Endothelial cell of umbilical vein (primary cell): Measurements from ENCODE around the gene KCNG2.

ENCODE experiments used
- CTCF ChIP-seq, 2 donors: IDR thresholded peaks; 1 replicate in 1 of 2; 2 replicates in 1 of 2; pipeline ENCODE4 v1.5.1; 2011; ENCODE audit warnings: low read length in 2 of 2, mild to moderate bottlenecking in 2 of 2, moderate library complexity in 2 of 2, control low read depth in 1 of 2, inconsistent platforms in 1 of 2, low read depth in 1 of 2; ENCODE audit not compliant: insufficient read depth in 1 of 2; ENCODE audit errors: extremely low read depth in 1 of 2
- EZH2 ChIP-seq: IDR thresholded peaks from 2 replicates; pipeline ENCODE4 v1.6.1; 2012; ENCODE audit warnings: borderline replicate concordance, low read depth, mild to moderate bottlenecking, moderate library complexity, low read length, inconsistent platforms; ENCODE audit not compliant: severe bottlenecking
- JUN ChIP-seq: IDR thresholded peaks from 2 replicates; pipeline ENCODE4 v1.6.1; 2011; ENCODE audit warnings: borderline replicate concordance, low read depth; ENCODE audit not compliant: insufficient read length, insufficient read depth
- MAX ChIP-seq: IDR thresholded peaks from 2 replicates; pipeline ENCODE4 v1.6.1; 2011; ENCODE audit not compliant: insufficient read depth, insufficient read length
- POLR2A ChIP-seq: IDR thresholded peaks from 2 replicates; pipeline ENCODE4 v1.6.1; 2012; ENCODE audit warnings: low read depth, mild to moderate bottlenecking, control low read depth, low read length
- POLR2AphosphoS5 ChIP-seq: IDR thresholded peaks from 2 replicates; pipeline ENCODE4 v1.6.1; 2012; ENCODE audit warnings: low read depth, mild to moderate bottlenecking, control low read depth, low read length, moderate library complexity; ENCODE audit not compliant: insufficient read depth

- TF ChIP-seq POLR2AphosphoS5 (no peak), CTCF (IDR thresholded peaks at IDR 0.05; ENCODE audit: extremely low read depth in 1 of 2, insufficient read depth in 1 of 2, low read depth in 1 of 2, low read length in 2 of 2) (no peak), MAX (no peak), EZH2 (no peak), POLR2A (no peak), JUN (no peak)
Measured at GRCh38 chr18:79790996-79791972, 6.5 kb upstream of the KCNG2 start.
